Parathyroid adenoma (tissue), 2 donors: ENCODE results near the gene CDC42EP5.

Experiments
- H2AFZ ChIP-seq: fragments of 300-600 bp; sonication (generic); one replicate; pipeline ENCODE4 v1.7.0; 2017; ENCODE audit warnings: antibody characterized with exemption, mild to moderate bottlenecking
- H3K27ac ChIP-seq: fragments of 300-600 bp; sonication (generic); one replicate; pipeline ENCODE4 v1.7.0; 2017
- H3K27me3 ChIP-seq: fragments of 300-600 bp; sonication (generic); one replicate; pipeline ENCODE4 v1.7.0; 2017; ENCODE audit warnings: low read length; ENCODE audit not compliant: control insufficient read depth, insufficient read depth
- H3K36me3 ChIP-seq: fragments of 300-600 bp; sonication (generic); one replicate; pipeline ENCODE4 v1.7.0; 2017; ENCODE audit warnings: low read length; ENCODE audit not compliant: control insufficient read depth, insufficient read depth
- H3K4me1 ChIP-seq: fragments of 300-600 bp; sonication (generic); one replicate; pipeline ENCODE4 v1.7.0; 2017; ENCODE audit warnings: control low read depth
- H3K4me2 ChIP-seq: fragments of 300-600 bp; sonication (generic); one replicate; pipeline ENCODE4 v1.7.0; 2017; ENCODE audit warnings: low read length
- H3K4me3 ChIP-seq: fragments of 300-600 bp; sonication (generic); one replicate; pipeline ENCODE4 v1.7.0; 2017; ENCODE audit warnings: low read depth, low read length
- H3K79me2 ChIP-seq: fragments of 300-600 bp; sonication (generic); one replicate; pipeline ENCODE4 v1.7.0; 2017; ENCODE audit warnings: control low read depth
- H3K9ac ChIP-seq: fragments of 300-600 bp; sonication (generic); one replicate; pipeline ENCODE4 v1.7.0; 2017; ENCODE audit warnings: mild to moderate bottlenecking
- H3K9me3 ChIP-seq: fragments of 300-600 bp; sonication (generic); one replicate; pipeline ENCODE4 v1.7.0; 2017; ENCODE audit warnings: low read length; ENCODE audit not compliant: control insufficient read depth
- TF ChIP-seq, protein P1 (sequence below): fragments of 300-600 bp; sonication (generic); IDR thresholded peaks from one replicate; pipeline ENCODE4 v1.7.0; 2017; ENCODE audit warnings: antibody characterized with exemption, mild to moderate bottlenecking
- donor health status: primary hyperparathyroidism.

CDC42EP5 gene

DNA sequence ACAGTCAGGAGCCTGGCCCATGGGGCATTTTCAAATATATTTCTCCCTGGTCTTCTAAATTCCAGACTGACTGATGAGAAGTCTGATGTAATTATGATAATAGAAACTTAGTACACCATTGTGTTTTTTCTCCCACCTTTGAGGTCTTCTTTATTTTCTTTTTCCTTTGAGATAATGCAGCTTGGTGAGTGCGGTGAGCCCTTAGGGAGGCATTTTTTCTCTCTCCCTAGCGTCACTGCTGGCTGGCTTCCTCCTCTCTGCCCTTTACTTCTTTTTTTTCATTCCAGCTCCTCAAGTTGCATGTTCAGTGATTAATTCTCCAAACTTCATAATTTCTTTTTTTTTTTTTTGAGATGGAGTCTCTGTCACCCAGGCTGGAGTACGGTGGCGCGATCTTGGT lies 12.8 kb upstream of the CDC42EP5 start:
- H2AFZ ChIP-seq, result no peak overlapping the region
- no peak overlapping the region for H3K27ac ChIP-seq
- H3K9me3 ChIP-seq, result no peaks in the 10 kb centered on the region
- TF ChIP-seq, protein P1, sequence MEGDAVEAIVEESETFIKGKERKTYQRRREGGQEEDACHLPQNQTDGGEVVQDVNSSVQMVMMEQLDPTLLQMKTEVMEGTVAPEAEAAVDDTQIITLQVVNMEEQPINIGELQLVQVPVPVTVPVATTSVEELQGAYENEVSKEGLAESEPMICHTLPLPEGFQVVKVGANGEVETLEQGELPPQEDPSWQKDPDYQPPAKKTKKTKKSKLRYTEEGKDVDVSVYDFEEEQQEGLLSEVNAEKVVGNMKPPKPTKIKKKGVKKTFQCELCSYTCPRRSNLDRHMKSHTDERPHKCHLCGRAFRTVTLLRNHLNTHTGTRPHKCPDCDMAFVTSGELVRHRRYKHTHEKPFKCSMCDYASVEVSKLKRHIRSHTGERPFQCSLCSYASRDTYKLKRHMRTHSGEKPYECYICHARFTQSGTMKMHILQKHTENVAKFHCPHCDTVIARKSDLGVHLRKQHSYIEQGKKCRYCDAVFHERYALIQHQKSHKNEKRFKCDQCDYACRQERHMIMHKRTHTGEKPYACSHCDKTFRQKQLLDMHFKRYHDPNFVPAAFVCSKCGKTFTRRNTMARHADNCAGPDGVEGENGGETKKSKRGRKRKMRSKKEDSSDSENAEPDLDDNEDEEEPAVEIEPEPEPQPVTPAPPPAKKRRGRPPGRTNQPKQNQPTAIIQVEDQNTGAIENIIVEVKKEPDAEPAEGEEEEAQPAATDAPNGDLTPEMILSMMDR, result no peak
- H3K4me3 ChIP-seq, result no peak overlapping the region
- H3K9ac ChIP-seq, result no peak overlapping the region
- no peaks in the 10 kb centered on the region for H3K79me2 ChIP-seq
- H3K27me3 ChIP-seq, result no peaks in the 10 kb centered on the region
- H3K4me1 ChIP-seq, result no peaks in the 10 kb centered on the region
- H3K36me3 ChIP-seq, result no peaks in the 10 kb centered on the region
- H3K4me2 ChIP-seq, result no peak overlapping the region

DNA sequence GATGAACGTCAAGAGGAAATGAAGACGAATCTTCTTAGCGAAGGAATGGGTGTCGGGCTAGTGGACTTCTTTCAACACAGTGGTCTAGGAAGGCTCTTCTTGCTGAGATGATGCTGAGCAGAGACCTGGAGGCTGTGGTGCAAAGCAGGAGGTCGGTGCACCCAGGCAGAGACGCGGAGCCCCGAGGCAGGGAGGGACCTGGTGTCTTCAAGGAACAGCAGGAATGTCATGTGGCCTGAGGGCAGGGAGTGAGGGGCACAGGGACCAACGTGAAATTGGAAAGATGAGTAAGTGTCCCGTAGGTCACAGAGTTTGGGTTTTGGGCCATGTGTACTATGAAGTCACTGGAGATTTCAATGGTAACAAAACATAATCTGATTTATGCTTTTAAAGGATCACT lies 11.4 kb upstream of the CDC42EP5 start:
- Histone ChIP-seq H2AFZ (no peak overlapping the region), H3K9me3 (no peaks in the 10 kb centered on the region), H3K27ac (no peak overlapping the region), H3K79me2 (no peaks in the 10 kb centered on the region), H3K4me1 (no peaks in the 10 kb centered on the region), H3K4me2 (no peak overlapping the region), H3K36me3 (no peaks in the 10 kb centered on the region), H3K27me3 (no peaks in the 10 kb centered on the region), H3K4me3 (no peak overlapping the region), H3K9ac (no peak overlapping the region)
- TF ChIP-seq, protein P1, result no peak

GRCh38 chr19:54482889-54483288 lies 9.8 kb upstream of the CDC42EP5 start:
- TF ChIP-seq, protein P1, result no peak
- H3K4me2 ChIP-seq, result no peak overlapping the region
- H3K4me3 ChIP-seq, result no peak overlapping the region
- H3K27ac ChIP-seq, result no peak overlapping the region
- H2AFZ ChIP-seq, result no peak overlapping the region
- no peaks in the 10 kb centered on the region for H3K4me1 ChIP-seq
- no peaks in the 10 kb centered on the region for H3K9me3 ChIP-seq
- H3K79me2 ChIP-seq, result no peaks in the 10 kb centered on the region
- H3K36me3 ChIP-seq, result no peaks in the 10 kb centered on the region
- H3K27me3 ChIP-seq, result no peaks in the 10 kb centered on the region
- H3K9ac ChIP-seq, result no peak overlapping the region

GRCh38 chr19:54481326-54481930 lies 8.3 kb upstream of the CDC42EP5 start:
- Histone ChIP-seq H3K9ac (no peak overlapping the region), H3K4me2 (no peak overlapping the region), H2AFZ (peak overlapping the region; percentile 67), H3K27me3 (no peaks in the 10 kb centered on the region), H3K36me3 (no peaks in the 10 kb centered on the region), H3K4me1 (no peaks in the 10 kb centered on the region), H3K27ac (no peak overlapping the region), H3K9me3 (no peaks in the 10 kb centered on the region), H3K4me3 (no peak overlapping the region), H3K79me2 (no peaks in the 10 kb centered on the region)
- TF ChIP-seq, protein P1, result peak; percentile 68

- no peaks in the 10 kb centered on the region for H3K4me1 ChIP-seq
- H2AFZ ChIP-seq, result no peak overlapping the region
- H3K9me3 ChIP-seq, result no peaks in the 10 kb centered on the region
- H3K27ac ChIP-seq, result no peak overlapping the region
- no peaks in the 10 kb centered on the region for H3K36me3 ChIP-seq
- TF ChIP-seq, protein P1, result no peak
- no peak overlapping the region for H3K4me3 ChIP-seq
- no peak overlapping the region for H3K9ac ChIP-seq
- no peaks in the 10 kb centered on the region for H3K27me3 ChIP-seq
- no peak overlapping the region for H3K4me2 ChIP-seq
- H3K79me2 ChIP-seq, result no peaks in the 10 kb centered on the region
Measured at GRCh38 chr19:54480051-54480450, 7.0 kb upstream of the CDC42EP5 start.
